Astrocyte (in vitro differentiated cells and primary cell): ENCODE results near the gene EFCAB13. TPM values are rescaled to one million over a fixed set of nuclear protein-coding genes. Genes with fewer than 3 reads are reported as not detected.
"Not testable (repeated sequence)": the region's sequence is repeated elsewhere in the genome, so short reads cannot be mapped to it uniquely, and the experiment has no call there.

Source experiments
- DNase-seq: peaks from one replicate; pipeline ENCODE4 v3.0.0-alpha.2; 2010; ENCODE audit warnings: low read depth
- FAIRE-seq: peaks from 2 replicates; lab custom pipeline; 2011; peaks lifted over from hg19 to GRCh38; lab: Jason Lieb, UNC
- H2AFZ ChIP-seq: 2 replicates; pipeline ENCODE4 v1.6.0; 2012; ENCODE audit warnings: low read depth, low read length, inconsistent platforms
- H3K27ac ChIP-seq: 2 replicates; pipeline ENCODE4 v1.5.1; 2011; ENCODE audit warnings: low read depth, low read length, inconsistent platforms
- H3K27me3 ChIP-seq: 2 replicates; pipeline ENCODE4 v1.6.0; 2011; ENCODE audit warnings: low read length, inconsistent platforms; ENCODE audit not compliant: insufficient read depth
- H3K36me3 ChIP-seq: 2 replicates; pipeline ENCODE4 v1.5.1; 2011; ENCODE audit warnings: low read length, inconsistent platforms; ENCODE audit not compliant: insufficient read depth
- H3K4me1 ChIP-seq: 2 replicates; pipeline ENCODE4 v1.5.1; 2011; ENCODE audit warnings: low read length, inconsistent platforms; ENCODE audit not compliant: insufficient read depth
- H3K4me2 ChIP-seq: 2 replicates; pipeline ENCODE4 v1.6.0; 2012; ENCODE audit warnings: low read length, inconsistent platforms
- H3K4me3 ChIP-seq: 2 replicates; pipeline ENCODE4 v1.5.1; 2011; ENCODE audit warnings: low read depth, mild to moderate bottlenecking, low read length, inconsistent platforms; ENCODE audit not compliant: insufficient read depth
- H3K79me2 ChIP-seq: 2 replicates; pipeline ENCODE4 v1.6.0; 2012; ENCODE audit warnings: mild to moderate bottlenecking, low read length, inconsistent platforms; ENCODE audit not compliant: insufficient read depth
- H3K9ac ChIP-seq: 2 replicates; pipeline ENCODE4 v1.6.0; 2012; ENCODE audit warnings: mild to moderate bottlenecking, low read length, inconsistent platforms
- H3K9me3 ChIP-seq: 2 replicates; pipeline ENCODE4 v1.5.1; 2012; ENCODE audit warnings: low read depth, mild to moderate bottlenecking, low read length, inconsistent platforms; ENCODE audit not compliant: insufficient read depth
- H4K20me1 ChIP-seq: 2 replicates; pipeline ENCODE4 v1.6.0; 2012; ENCODE audit warnings: low read length, inconsistent platforms; ENCODE audit not compliant: insufficient read depth
- H3K27ac Mint-ChIP-seq: one replicate; pipeline ENCODE4 v1.8.0; 2021; ENCODE audit warnings: mild to moderate bottlenecking, mixed read lengths; ENCODE audit not compliant: unreplicated experiment
- H3K27me3 Mint-ChIP-seq: one replicate; pipeline ENCODE4 v1.8.0; 2021; ENCODE audit warnings: low read depth, mixed read lengths; ENCODE audit not compliant: unreplicated experiment
- H3K36me3 Mint-ChIP-seq: one replicate; pipeline ENCODE4 v1.8.0; 2021; ENCODE audit warnings: low read depth, mixed read lengths; ENCODE audit not compliant: unreplicated experiment
- H3K4me1 Mint-ChIP-seq: one replicate; pipeline ENCODE4 v1.8.0; 2021; ENCODE audit warnings: low read depth, mixed read lengths; ENCODE audit not compliant: unreplicated experiment
- H3K4me3 Mint-ChIP-seq: one replicate; pipeline ENCODE4 v1.8.0; 2021; ENCODE audit warnings: mild to moderate bottlenecking, moderate library complexity, mixed read lengths; ENCODE audit not compliant: unreplicated experiment
- H3K9me3 Mint-ChIP-seq: one replicate; pipeline ENCODE4 v1.8.0; 2021; ENCODE audit warnings: mild to moderate bottlenecking, mixed read lengths; ENCODE audit not compliant: unreplicated experiment
- EZH2 ChIP-seq: IDR thresholded peaks from 2 replicates; pipeline ENCODE4 v1.6.1; 2012; ENCODE audit warnings: mild to moderate bottlenecking, low read length, inconsistent platforms; ENCODE audit not compliant: insufficient read depth
- total RNA-seq: library from RNA; stranded (reverse); gene quantifications from 2 replicates; pipeline ENCODE4 v1.2.1, GENCODE V29; 2021
- TF ChIP-seq, protein P1 (sequence below): IDR thresholded peaks from 2 replicates; pipeline ENCODE4 v1.5.1; 2011; ENCODE audit warnings: low read depth, mild to moderate bottlenecking, inconsistent platforms, low read length, moderate library complexity; ENCODE audit not compliant: insufficient read depth

EFCAB13 gene
- total RNA-seq, 1 donor from 2014 or later = 0.66 TPM

DNA sequence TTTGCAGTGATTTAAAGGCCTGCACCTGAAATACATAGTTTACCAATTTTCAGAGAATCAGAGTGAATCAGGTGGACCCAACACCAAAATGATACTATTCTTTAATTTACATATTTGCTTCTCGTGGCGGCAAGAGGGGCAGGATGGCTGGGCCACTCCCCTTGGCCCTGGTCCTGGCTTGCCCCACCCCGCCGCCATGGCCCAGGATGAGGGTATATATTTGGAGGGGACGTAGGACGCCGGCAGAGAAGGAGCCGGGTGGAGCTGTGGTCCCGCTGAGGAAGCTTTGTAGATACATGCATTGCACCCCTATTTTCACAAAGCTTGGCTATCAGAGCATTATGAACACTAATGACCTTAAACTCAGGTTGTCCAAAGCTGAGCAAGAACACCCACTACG, 43.5 kb downstream of the EFCAB13 start:
- Mint-ChIP-seq H3K4me1 (no peaks in the 10 kb centered on the region), H3K9me3 (peaks cover 5% of the 10 kb centered on the region), H3K27me3 (no peaks in the 10 kb centered on the region), H3K4me3 (no peak overlapping the region), H3K27ac (no peak overlapping the region), H3K36me3 (peaks cover 4% of the 10 kb centered on the region)
- no peak overlapping the region for H3K9ac ChIP-seq
- no peak overlapping the region for H2AFZ ChIP-seq
- no peaks in the 10 kb centered on the region for H3K79me2 ChIP-seq
- H3K4me1 ChIP-seq = no peaks in the 10 kb centered on the region
- TF ChIP-seq, protein P1, sequence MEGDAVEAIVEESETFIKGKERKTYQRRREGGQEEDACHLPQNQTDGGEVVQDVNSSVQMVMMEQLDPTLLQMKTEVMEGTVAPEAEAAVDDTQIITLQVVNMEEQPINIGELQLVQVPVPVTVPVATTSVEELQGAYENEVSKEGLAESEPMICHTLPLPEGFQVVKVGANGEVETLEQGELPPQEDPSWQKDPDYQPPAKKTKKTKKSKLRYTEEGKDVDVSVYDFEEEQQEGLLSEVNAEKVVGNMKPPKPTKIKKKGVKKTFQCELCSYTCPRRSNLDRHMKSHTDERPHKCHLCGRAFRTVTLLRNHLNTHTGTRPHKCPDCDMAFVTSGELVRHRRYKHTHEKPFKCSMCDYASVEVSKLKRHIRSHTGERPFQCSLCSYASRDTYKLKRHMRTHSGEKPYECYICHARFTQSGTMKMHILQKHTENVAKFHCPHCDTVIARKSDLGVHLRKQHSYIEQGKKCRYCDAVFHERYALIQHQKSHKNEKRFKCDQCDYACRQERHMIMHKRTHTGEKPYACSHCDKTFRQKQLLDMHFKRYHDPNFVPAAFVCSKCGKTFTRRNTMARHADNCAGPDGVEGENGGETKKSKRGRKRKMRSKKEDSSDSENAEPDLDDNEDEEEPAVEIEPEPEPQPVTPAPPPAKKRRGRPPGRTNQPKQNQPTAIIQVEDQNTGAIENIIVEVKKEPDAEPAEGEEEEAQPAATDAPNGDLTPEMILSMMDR = no peak
- TF ChIP-seq EZH2 = no peak
- H3K9me3 ChIP-seq = no peaks in the 10 kb centered on the region
- H4K20me1 ChIP-seq = no peaks in the 10 kb centered on the region
- FAIRE-seq = no peak
- no peaks in the 10 kb centered on the region for H3K27me3 ChIP-seq
- no peak overlapping the region for H3K4me2 ChIP-seq
- H3K36me3 ChIP-seq = no peaks in the 10 kb centered on the region
- no peak overlapping the region for H3K4me3 ChIP-seq
- no peak overlapping the region for H3K27ac ChIP-seq
- DNase-seq = no peak

DNA sequence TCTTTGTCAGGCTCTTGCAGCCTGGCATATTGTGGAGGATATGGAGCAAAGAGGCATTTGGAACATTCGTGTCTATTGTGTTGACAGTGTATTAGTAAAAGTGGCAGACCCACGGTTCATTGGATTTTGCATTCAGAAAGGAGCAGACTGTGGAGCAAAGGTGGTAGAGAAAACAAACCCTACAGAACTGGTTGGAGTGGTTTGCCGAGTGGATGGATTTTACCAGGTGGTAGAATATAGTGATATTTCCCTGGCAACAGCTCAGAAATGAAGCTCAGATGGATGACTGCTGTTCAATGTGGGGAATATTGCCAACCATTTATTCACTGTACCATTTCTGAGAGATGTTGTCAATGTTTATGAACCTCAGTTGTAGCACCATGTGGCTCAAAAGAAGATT, 44.5 kb downstream of the EFCAB13 start:
- no peaks in the 10 kb centered on the region for H3K4me1 Mint-ChIP-seq
- Histone ChIP-seq H3K79me2 (no peaks in the 10 kb centered on the region), H3K36me3 (no peaks in the 10 kb centered on the region), H4K20me1 (no peaks in the 10 kb centered on the region), H3K27me3 (no peaks in the 10 kb centered on the region), H3K9ac (no peak overlapping the region), H2AFZ (no peak overlapping the region), H3K27ac (no peak overlapping the region), H3K4me3 (no peak overlapping the region), H3K4me2 (no peak overlapping the region), H3K4me1 (no peaks in the 10 kb centered on the region), H3K9me3 (no peaks in the 10 kb centered on the region)
- TF ChIP-seq EZH2 = no peak
- TF ChIP-seq, protein P1 = no peak
- no peak overlapping the region for H3K27ac Mint-ChIP-seq
- H3K4me3 Mint-ChIP-seq = no peak overlapping the region
- peaks cover 14% of the 10 kb centered on the region for H3K9me3 Mint-ChIP-seq
- no peaks in the 10 kb centered on the region for H3K27me3 Mint-ChIP-seq
- FAIRE-seq (no peak), DNase-seq (no peak)
- peaks cover 8% of the 10 kb centered on the region for H3K36me3 Mint-ChIP-seq

DNA sequence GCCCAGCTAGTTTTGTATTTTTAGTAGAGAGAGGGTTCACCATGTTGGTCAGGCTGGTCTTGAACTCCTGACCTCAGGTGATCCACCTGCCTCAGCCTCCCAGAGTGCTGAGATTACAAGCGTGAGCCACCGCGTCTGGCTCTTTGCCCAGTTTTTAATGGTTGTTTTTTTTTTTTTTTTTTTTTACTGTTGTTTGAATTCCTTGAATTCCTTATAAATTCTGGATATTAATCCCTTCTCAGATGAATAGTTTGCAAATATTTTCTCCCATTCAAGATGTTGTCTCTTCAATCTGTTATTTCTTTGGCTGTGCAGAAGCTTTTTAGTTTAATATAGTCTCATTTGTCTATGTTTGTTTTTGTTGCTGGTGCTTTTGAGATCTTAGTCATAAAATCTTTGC, 47.1 kb downstream of the EFCAB13 start:
- not testable (repeated sequence) for H3K4me3 Mint-ChIP-seq, H3K4me2 ChIP-seq, H3K36me3 ChIP-seq, DNase-seq, H3K79me2 ChIP-seq, FAIRE-seq, H3K36me3 Mint-ChIP-seq, H3K9ac ChIP-seq, H3K27me3 ChIP-seq, H2AFZ ChIP-seq, H3K4me3 ChIP-seq, H4K20me1 ChIP-seq, H3K27ac ChIP-seq, H3K4me1 ChIP-seq, H3K27me3 Mint-ChIP-seq, H3K27ac Mint-ChIP-seq, H3K4me1 Mint-ChIP-seq, H3K9me3 ChIP-seq
- peaks cover 16% of the 10 kb centered on the region for H3K9me3 Mint-ChIP-seq
